Epithelial cell of esophagus (primary cell): ENCODE measurements around the gene IAH1.
"Not testable (repeated sequence)": the region's sequence is repeated elsewhere in the genome, so short reads cannot be mapped to it uniquely, and the experiment has no call there.

Experiments
- DNase-seq: peaks from one replicate; pipeline ENCODE4 v3.0.0; 2010; ENCODE audit warnings: low read depth
- H3K4me3 ChIP-seq: 2 replicates; pipeline ENCODE4 v1.5.1; 2011; ENCODE audit warnings: mild to moderate bottlenecking, low read length, control low read depth
- CTCF ChIP-seq: IDR thresholded peaks from 2 replicates; pipeline ENCODE4 v1.5.1; 2011; ENCODE audit warnings: low read depth, mild to moderate bottlenecking, low read length, control low read depth, inconsistent platforms; ENCODE audit not compliant: insufficient read depth; ENCODE audit errors: missing control alignments

The IAH1 gene

GRCh38 chr2:9508931-9509330, 34.6 kb downstream of the IAH1 start:
- no peak for TF ChIP-seq CTCF
- DNase-seq, result no peak
- H3K4me3 ChIP-seq, result no peak overlapping the region

GRCh38 chr2:9513946-9514345, 39.6 kb downstream of the IAH1 start:
- not testable (repeated sequence) for H3K4me3 ChIP-seq, DNase-seq

GRCh38 chr2:9517118-9517782, 42.9 kb downstream of the IAH1 start:
- no peak for TF ChIP-seq CTCF
- DNase-seq, result no peak
- H3K4me3 ChIP-seq, result no peak overlapping the region

GRCh38 chr2:9518163-9518562, 43.8 kb downstream of the IAH1 start:
- TF ChIP-seq CTCF, result no peak
- DNase-seq, result no peak
- no peak overlapping the region for H3K4me3 ChIP-seq

GRCh38 chr2:9518780-9519179, 44.4 kb downstream of the IAH1 start:
- TF ChIP-seq CTCF, result no peak
- no peak for DNase-seq
- H3K4me3 ChIP-seq, result no peak overlapping the region

- no peak overlapping the region for H3K4me3 ChIP-seq
- peak; percentile 39 for DNase-seq
- TF ChIP-seq CTCF, result no peak
Measured at GRCh38 chr2:9519250-9519649, 44.9 kb downstream of the IAH1 start.

GRCh38 chr2:9524291-9524690, 49.9 kb downstream of the IAH1 start:
- H3K4me3 ChIP-seq, result no peak overlapping the region
- no peak for TF ChIP-seq CTCF
- DNase-seq, result no peak
